A172 (cell line): Measurements from ENCODE around the gene CD101. TPM values are rescaled to one million over a fixed set of nuclear protein-coding genes. Genes with fewer than 3 reads are reported as not detected.
A peak's percentile ranks its signal among the peaks of the same experiment; 100 is the strongest.

Experiments used
- DNase-seq: peaks from one replicate; pipeline ENCODE4 v3.0.0-alpha.2; 2015; ENCODE audit warnings: low spot score
- total RNA-seq: library from RNA; depleted of rRNA; stranded (reverse); fragments of >200 nt; shearing (Covaris generic); gene quantifications from 2 replicates; pipeline ENCODE4 v1.2.3, GENCODE V29; 2014; rRNA removed

Gene CD101
- total RNA-seq, 1 experiment from 2014 or later: not detected

- DNase-seq: no peak
Observed at GRCh38 chr1:117054068-117054467, 52.5 kb downstream of the CD101 start.

GRCh38 chr1:117058810-117059209, 57.2 kb downstream of the CD101 start:
- no peak for DNase-seq

- DNase-seq: peak; percentile 43
Observed at GRCh38 chr1:117059334-117059677, 57.7 kb downstream of the CD101 start.

- DNase-seq: peak; percentile 98
Observed at GRCh38 chr1:117059678-117060440, 58.3 kb downstream of the CD101 start, which contains the start of gene TTF2. Gene TTF2, plus strand, starts transcription at chr1:117060326. Its CDS starts 21 bp downstream, at chr1:117060347.

- peak; percentile 44 for DNase-seq
Observed at GRCh38 chr1:117060441-117061317, 59.1 kb downstream of the CD101 start.

GRCh38 chr1:117061986-117062415, 60.4 kb downstream of the CD101 start:
- peak; percentile 80 for DNase-seq

GRCh38 chr1:117066367-117066766, 64.8 kb downstream of the CD101 start:
- no peak for DNase-seq

- peak; percentile 59 for DNase-seq
Observed at GRCh38 chr1:117067533-117068370, 66.2 kb downstream of the CD101 start.

- no peak for DNase-seq
Observed at GRCh38 chr1:117068580-117068979, 67.0 kb downstream of the CD101 start.

GRCh38 chr1:117069220-117069844, 67.8 kb downstream of the CD101 start:
- no peak for DNase-seq

GRCh38 chr1:117070124-117070523, 68.6 kb downstream of the CD101 start:
- no peak for DNase-seq

- DNase-seq: no peak
Observed at GRCh38 chr1:117076648-117077047, 75.1 kb downstream of the CD101 start.

GRCh38 chr1:117077267-117077666, 75.7 kb downstream of the CD101 start:
- peak; percentile 75 for DNase-seq

GRCh38 chr1:117079737-117080136, 78.2 kb downstream of the CD101 start:
- DNase-seq: no peak

GRCh38 chr1:117084231-117084630, 82.7 kb downstream of the CD101 start:
- no peak for DNase-seq

Other genes with a start within 250 kb of the CD101 start
- gene CD2, start 247.3 kb upstream of the CD101 start, total RNA-seq: not detected in 2 replicates
- gene PTGFRN, start 91.8 kb upstream of the CD101 start, total RNA-seq: 44.5 and 55.4 TPM in 2 replicates
- gene TTF2, start 58.6 kb downstream of the CD101 start, total RNA-seq: 23.2 and 32.2 TPM in 2 replicates
- gene TRIM45, start 120.0 kb downstream of the CD101 start, total RNA-seq: 2.6 and 6.0 TPM in 2 replicates
- gene VTCN1, start 209.2 kb downstream of the CD101 start, total RNA-seq: not detected in 2 replicates